Activated naive CD8-positive, alpha-beta T cell treated with anti-CD3 and anti-CD28 coated beads, Interleukin-2, amount 10 ng/mL, durations not matched to agents 7 days and 5 days (primary cell): ENCODE measurements around the gene CCDC116. TPM values are rescaled to one million over a fixed set of nuclear protein-coding genes. Genes with fewer than 3 reads are reported as not detected.
"Not testable (repeated sequence)": the region's sequence is repeated elsewhere in the genome, so short reads cannot be mapped to it uniquely, and the experiment has no call there.

ENCODE experiments used
- ATAC-seq: fragments of 150-1000 bp; cut with Tn5 transposase; one replicate; pipeline ENCODE4 v1.10.0; 2021; ENCODE audit warnings: low read depth, moderate library complexity
- POLR2A ChIA-PET: fragments of 350-600 bp; sonication (Branson Sonifier 250); formaldehyde crosslinking; loops from one replicate; lab custom pipeline; 2021; ENCODE audit warnings: antibody characterized with exemption; lab: Charles Lee
- DNase-seq: peaks from one replicate; pipeline ENCODE4 v3.0.0; 2021
- H3K27ac Mint-ChIP-seq: one replicate; pipeline ENCODE4 v1.8.0; 2022; ENCODE audit warnings: mild to moderate bottlenecking, mixed read lengths
- H3K27me3 Mint-ChIP-seq: one replicate; pipeline ENCODE4 v1.8.0; 2022; ENCODE audit warnings: mild to moderate bottlenecking, moderate library complexity, mixed read lengths
- H3K36me3 Mint-ChIP-seq: one replicate; pipeline ENCODE4 v1.8.0; 2021; ENCODE audit warnings: mild to moderate bottlenecking, mixed read lengths
- H3K4me1 Mint-ChIP-seq: one replicate; pipeline ENCODE4 v1.8.0; 2021; ENCODE audit warnings: mixed read lengths
- H3K4me3 Mint-ChIP-seq: one replicate; pipeline ENCODE4 v1.8.0; 2022; ENCODE audit warnings: mild to moderate bottlenecking, moderate library complexity, mixed read lengths
- H3K9me3 Mint-ChIP-seq: one replicate; pipeline ENCODE4 v1.8.0; 2021; ENCODE audit warnings: mixed read lengths
- total RNA-seq, 2 experiments: library from RNA; stranded (reverse); gene quantifications; one replicate each; pipeline ENCODE4 v1.2.3, GENCODE V29; 2021

CCDC116 gene
- total RNA-seq, 2 experiments from 2014 or later, result 0.50 to 0.79 TPM

DNA sequence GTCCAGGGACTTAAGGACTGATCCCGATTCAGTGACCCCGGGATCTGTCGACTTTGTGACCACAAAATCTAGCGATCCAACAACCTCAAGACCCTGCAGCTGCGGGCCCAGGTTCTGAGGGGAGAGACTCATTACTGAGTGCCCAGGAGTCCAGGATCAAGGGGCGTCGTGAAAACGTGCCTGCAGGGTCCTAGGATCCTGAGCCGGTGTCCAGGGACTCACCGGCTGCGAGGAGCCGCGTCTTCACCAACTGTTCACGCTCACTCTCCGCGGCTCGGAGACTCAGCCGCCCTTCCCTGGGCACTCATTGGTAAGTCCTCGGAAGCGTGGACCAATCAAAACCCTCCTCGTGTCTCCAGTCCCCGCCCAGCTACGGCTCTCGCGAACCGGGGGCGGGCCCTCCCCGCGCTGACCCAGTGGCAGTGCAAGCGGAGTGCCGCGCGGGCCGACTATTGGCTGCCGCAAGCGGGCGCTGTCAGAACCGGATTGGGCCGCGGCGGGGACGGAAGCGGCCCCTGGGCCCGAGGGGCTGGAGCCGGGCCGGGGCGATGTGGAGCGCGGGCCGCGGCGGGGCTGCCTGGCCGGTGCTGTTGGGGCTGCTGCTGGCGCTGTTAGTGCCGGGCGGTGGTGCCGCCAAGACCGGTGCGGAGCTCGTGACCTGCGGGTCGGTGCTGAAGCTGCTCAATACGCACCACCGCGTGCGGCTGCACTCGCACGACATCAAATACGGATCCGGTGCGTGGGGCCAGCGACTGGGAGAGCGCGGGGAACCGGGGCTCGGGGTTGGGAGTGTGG is 9.4 kb downstream of the CCDC116 start, which contains the start of gene SDF2L1:
Gene SDF2L1, plus strand, starts transcription at position 514 of the 795 bp plus-strand sequence. Its CDS starts 35 bp downstream, at position 549.
- POLR2A ChIA-PET, result interaction anchor here (1.3 to 4.5 kb wide), 7 partner anchors 11 to 24 kb away, joined by 3 to 94 read pairs (median 8); partner anchors contain the start of genes CCDC116, PPIL2 and YDJC
- peak; percentile 99 for ATAC-seq
- Mint-ChIP-seq H3K36me3 (peaks cover 7% of the 10 kb centered on the region), H3K4me1 (peaks cover 27% of the 10 kb centered on the region), H3K4me3 (peak within 1 kb of the TSS; percentile 93), H3K9me3 (no peaks in the 10 kb centered on the region), H3K27ac (peak within 1 kb of the TSS; percentile 86), H3K27me3 (no peaks in the 10 kb centered on the region)
- peak; percentile 98 for DNase-seq

DNA sequence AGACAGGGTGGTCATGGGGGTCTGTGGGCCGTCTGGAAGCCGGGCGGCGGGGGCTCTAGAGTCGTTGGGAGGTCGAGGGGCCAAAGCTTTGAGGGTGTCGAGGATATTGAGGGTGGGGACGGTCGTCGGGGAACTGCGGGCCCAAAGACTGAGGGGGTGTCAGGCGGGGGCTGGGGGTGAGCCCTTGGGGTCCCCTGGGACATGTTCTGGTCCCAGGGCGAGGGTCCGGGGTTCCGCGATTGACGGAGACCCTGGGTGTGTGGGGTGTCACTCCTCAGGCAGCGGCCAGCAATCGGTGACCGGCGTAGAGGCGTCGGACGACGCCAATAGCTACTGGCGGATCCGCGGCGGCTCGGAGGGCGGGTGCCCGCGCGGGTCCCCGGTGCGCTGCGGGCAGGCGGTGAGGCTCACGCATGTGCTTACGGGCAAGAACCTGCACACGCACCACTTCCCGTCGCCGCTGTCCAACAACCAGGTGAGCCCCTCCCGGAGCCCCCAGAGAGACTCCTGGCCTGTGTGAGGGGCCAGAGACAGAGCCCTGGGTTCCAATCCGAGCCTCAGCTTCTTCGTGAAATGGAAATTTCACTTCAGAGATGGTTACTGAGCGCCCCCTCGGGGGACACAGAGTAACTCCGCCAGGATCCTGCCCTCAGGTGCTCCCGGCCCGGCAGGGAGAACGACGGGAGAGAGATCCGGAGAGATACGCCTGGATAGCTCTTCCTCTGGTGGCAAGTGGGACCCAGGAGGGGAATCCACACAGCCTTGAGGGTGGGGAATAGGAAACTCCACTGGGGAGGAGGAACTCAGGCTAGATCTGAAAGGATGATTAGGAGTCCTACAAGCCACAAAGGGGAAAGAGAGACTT is 10.3 kb downstream of the CCDC116 start:
- Mint-ChIP-seq H3K4me3 (peak overlapping the region; percentile 93), H3K36me3 (peaks cover 7% of the 10 kb centered on the region), H3K9me3 (no peaks in the 10 kb centered on the region), H3K27me3 (no peaks in the 10 kb centered on the region), H3K4me1 (peaks cover 27% of the 10 kb centered on the region), H3K27ac (peak overlapping the region; percentile 86)
- peak; percentile 2 for ATAC-seq
- POLR2A ChIA-PET, result interaction anchor here (1.3 to 4.5 kb wide), 7 partner anchors 10 to 23 kb away, joined by 3 to 94 read pairs (median 8); partner anchors contain the start of genes CCDC116, PPIL2 and YDJC
- peak; percentile 74 for DNase-seq

DNA sequence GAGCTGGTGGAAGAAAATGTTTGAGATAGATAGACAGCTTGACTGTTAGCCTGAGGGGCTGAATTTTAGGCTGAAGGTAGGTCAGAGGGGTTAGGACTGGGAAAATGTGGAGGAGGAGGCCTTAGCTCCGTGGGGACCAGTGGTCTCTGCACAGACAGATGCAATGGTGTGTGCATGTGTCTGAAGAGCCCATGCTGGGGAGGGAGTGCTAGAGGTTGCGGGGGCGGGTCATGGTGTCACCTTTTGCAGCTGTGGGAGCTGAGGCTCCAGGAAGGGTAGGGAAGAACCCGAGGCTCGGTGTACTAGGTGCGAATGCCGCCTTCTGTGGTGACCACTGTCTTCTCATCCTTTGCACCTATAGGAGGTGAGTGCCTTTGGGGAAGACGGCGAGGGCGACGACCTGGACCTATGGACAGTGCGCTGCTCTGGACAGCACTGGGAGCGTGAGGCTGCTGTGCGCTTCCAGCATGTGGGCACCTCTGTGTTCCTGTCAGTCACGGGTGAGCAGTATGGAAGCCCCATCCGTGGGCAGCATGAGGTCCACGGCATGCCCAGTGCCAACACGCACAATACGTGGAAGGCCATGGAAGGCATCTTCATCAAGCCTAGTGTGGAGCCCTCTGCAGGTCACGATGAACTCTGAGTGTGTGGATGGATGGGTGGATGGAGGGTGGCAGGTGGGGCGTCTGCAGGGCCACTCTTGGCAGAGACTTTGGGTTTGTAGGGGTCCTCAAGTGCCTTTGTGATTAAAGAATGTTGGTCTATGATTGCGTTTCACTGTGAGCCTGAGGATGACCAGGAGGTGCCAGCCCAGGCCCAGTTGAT is 11.2 kb downstream of the CCDC116 start:
- DNase-seq (peak; percentile 43), ATAC-seq (no peak)
- Mint-ChIP-seq H3K4me1 (peaks cover 27% of the 10 kb centered on the region), H3K9me3 (no peaks in the 10 kb centered on the region), H3K27me3 (no peaks in the 10 kb centered on the region), H3K4me3 (peak overlapping the region; percentile 93), H3K36me3 (peaks cover 7% of the 10 kb centered on the region), H3K27ac (peak overlapping the region; percentile 86)
- POLR2A ChIA-PET, result interaction anchor here (0.7 to 4.5 kb wide), 5 partner anchors 9 to 199 kb away, joined by 4 to 94 read pairs (median 12); partner anchors contain the start of genes CCDC116 and YDJC

DNA sequence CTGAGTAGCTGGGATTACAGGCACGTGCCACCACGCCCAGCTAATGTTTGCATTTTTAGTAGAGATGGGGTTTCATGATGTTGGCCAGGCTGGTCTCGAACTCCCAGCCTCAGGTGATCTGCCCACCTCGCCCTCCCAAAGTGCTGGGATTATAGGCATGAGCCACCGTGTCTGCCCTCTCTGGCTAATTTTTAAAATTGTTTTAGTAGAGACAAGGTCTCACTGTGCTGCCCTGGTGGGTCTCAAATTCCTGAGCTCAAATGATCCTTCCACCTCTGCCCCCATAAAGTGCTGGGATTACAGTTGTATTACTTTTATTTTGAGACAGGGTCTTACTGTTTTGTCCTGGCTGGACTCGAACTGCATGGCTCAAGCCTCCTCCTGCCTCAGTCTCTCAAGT is 13.0 kb downstream of the CCDC116 start:
- not testable (repeated sequence) for H3K27ac Mint-ChIP-seq, DNase-seq, H3K36me3 Mint-ChIP-seq, H3K4me3 Mint-ChIP-seq, ATAC-seq, H3K27me3 Mint-ChIP-seq, H3K9me3 Mint-ChIP-seq
- H3K4me1 Mint-ChIP-seq, result peaks cover 32% of the 10 kb centered on the region
- POLR2A ChIA-PET, result interaction anchor here (0.7 to 1.7 kb wide), 2 partner anchors 16 to 1438 kb away, joined by 3 to 10 read pairs; partner anchors contain the start of gene YDJC

DNA sequence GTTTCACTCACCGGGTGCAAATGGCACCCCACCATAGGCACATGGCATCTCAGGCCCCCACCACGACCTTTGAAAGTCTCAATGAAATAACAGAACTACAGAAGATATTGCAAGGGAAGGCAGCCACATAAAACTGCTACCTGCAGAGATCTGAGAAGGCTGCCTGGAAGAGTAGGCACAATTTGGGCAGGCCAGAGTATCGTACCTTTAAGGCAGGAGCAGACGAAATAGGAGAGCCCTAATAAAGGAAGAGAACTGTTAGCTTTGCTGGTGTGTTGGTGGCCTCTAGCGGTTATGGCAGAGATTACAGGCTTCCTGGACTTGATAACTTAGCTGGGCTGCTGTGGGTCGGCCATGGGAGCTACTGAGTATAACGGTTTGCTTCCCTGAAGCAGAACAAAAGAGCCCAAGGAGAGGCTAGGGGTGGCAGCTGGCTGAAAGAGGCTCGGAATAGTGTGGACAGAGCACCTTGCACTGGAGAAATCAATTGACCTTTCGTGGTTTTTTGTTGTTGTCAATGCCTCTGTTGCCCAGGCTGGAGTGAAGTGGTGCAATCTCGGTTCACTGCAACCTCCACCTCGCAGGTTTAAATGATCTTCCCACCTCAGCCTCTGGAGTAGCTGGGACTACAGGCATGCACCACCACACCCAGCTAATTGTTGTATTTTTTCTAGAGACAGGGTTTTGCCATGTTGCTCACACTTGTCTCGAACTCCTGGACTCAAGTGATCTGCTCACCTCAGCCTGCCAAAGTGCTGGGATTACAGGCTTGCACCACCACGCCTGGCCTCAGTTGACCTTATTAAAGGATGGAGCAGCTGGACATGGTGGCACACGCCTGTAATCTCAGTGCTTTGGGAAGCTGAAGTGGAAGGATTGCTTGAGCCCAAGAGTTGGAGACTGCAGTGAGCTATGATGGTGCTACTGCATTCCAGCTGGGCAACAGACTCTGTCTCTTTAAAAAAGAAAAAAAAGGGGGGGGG is 14.3 kb downstream of the CCDC116 start:
- DNase-seq (peak; percentile 72), ATAC-seq (no peak)
- Mint-ChIP-seq H3K27me3 (no peaks in the 10 kb centered on the region), H3K27ac (peak overlapping the region; percentile 61), H3K9me3 (no peaks in the 10 kb centered on the region), H3K4me1 (peaks cover 29% of the 10 kb centered on the region), H3K4me3 (no peak overlapping the region), H3K36me3 (peaks cover 9% of the 10 kb centered on the region)
- POLR2A ChIA-PET, result interaction anchor here (0.6 to 1.7 kb wide), 5 partner anchors 13 to 642 kb away, joined by 3 to 10 read pairs (median 3); partner anchors contain the start of genes PPIL2 and YDJC

DNA sequence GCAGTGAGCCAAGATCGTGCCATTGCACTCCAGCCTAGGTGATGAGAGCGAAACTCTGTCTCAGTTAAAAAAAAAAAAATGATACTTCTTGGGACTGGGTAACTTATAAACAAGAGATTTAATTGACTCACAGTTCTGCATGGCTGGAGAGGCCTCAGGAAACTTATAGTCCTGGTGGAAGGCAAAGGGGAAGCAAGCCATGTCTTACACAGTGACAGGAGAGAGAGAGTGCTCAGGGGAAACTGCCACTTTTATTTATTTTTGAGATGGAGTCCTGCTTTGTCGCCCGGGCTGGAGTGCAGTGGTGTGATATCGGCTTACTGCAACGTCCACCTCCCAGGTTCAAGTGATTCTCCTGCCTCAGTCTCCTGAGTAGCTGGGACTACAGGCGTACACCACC is 17.7 kb downstream of the CCDC116 start:
- POLR2A ChIA-PET, result interaction anchor here (2.2 to 4.5 kb wide), 2 partner anchors 8 to 21 kb away, joined by 12 to 41 read pairs; partner anchors contain the start of genes SDF2L1 and YDJC
- DNase-seq, result no peak
- peak overlapping the region; percentile 83 for H3K4me3 Mint-ChIP-seq
- H3K9me3 Mint-ChIP-seq, result no peaks in the 10 kb centered on the region
- peak overlapping the region; percentile 88 for H3K27ac Mint-ChIP-seq
- peaks cover 20% of the 10 kb centered on the region for H3K4me1 Mint-ChIP-seq
- peaks cover 9% of the 10 kb centered on the region for H3K36me3 Mint-ChIP-seq
- no peaks in the 10 kb centered on the region for H3K27me3 Mint-ChIP-seq
- no peak for ATAC-seq

DNA sequence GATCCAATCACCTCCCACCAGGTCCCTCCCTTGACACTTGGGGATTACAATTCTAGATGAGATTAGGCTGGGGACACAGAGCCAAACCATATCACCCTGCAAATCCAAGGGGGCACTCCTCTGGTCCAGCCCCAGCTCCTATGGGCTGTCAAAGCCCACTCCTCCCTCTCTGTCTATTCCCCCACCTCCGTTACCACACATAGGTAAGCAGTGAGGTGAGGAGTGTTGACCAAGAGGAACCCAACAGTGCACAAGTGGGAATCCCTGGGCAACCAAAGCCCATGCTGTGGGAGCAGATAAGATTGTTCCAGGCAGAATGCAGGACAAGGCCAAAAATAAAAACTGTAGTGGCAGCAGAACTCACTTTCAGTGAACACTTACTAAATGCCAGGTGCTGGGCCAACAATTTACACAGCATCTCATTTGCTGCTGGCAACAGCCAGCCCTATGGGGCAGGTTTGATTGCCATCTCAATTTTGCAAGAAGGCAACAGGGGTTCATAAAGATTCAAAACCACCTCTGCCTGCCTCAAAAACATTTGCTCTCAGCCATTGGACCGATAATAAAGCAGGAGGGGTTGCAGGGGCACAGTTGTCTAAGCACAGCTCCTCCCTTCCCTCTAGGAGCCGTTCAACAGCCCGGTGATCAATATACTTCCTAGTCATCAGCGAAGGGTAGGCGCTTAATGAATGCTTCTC is 18.4 kb downstream of the CCDC116 start:
- Mint-ChIP-seq H3K4me3 (peak overlapping the region; percentile 83), H3K27ac (peak overlapping the region; percentile 88), H3K36me3 (peaks cover 9% of the 10 kb centered on the region), H3K9me3 (no peaks in the 10 kb centered on the region), H3K27me3 (no peaks in the 10 kb centered on the region), H3K4me1 (peaks cover 20% of the 10 kb centered on the region)
- POLR2A ChIA-PET, result interaction anchor here (0.6 to 4.5 kb wide), 5 partner anchors 9 to 80 kb away, joined by 3 to 41 read pairs (median 11); partner anchors contain the start of genes PPIL2, SDF2L1 and YDJC
- DNase-seq (no peak), ATAC-seq (no peak)

DNA sequence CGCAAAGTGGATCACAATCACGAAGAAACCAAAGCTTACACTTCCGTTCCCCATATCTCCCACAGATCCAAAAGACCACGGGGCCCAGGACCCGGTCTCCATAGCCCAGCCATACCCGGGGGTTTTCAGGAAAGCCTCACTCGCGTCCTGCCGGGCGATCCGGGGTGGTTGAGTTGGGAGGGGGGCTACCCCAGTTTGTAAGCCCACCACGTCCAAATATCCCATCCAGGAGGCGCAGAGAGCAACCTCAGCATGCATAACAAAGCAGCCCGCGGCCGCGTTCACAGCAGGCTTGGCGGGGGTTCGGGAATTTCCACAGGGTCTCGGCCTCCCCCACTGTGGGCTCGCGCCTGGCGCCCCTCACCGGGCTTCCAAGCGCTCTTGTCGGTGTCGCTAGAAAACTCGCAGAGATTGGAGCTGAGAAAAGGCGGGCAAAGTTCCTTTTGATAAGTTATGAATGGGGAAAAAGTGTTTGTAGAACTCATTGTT is 19.0 kb downstream of the CCDC116 start:
- Mint-ChIP-seq H3K4me1 (peaks cover 23% of the 10 kb centered on the region), H3K27ac (peak overlapping the region; percentile 88), H3K27me3 (no peaks in the 10 kb centered on the region), H3K9me3 (no peaks in the 10 kb centered on the region), H3K4me3 (peak overlapping the region; percentile 83), H3K36me3 (peaks cover 9% of the 10 kb centered on the region)
- no peak for DNase-seq
- POLR2A ChIA-PET, result interaction anchor here (0.6 to 4.5 kb wide), 5 partner anchors 9 to 81 kb away, joined by 3 to 41 read pairs (median 11); partner anchors contain the start of genes PPIL2, SDF2L1 and YDJC
- ATAC-seq, result peak; percentile 16

DNA sequence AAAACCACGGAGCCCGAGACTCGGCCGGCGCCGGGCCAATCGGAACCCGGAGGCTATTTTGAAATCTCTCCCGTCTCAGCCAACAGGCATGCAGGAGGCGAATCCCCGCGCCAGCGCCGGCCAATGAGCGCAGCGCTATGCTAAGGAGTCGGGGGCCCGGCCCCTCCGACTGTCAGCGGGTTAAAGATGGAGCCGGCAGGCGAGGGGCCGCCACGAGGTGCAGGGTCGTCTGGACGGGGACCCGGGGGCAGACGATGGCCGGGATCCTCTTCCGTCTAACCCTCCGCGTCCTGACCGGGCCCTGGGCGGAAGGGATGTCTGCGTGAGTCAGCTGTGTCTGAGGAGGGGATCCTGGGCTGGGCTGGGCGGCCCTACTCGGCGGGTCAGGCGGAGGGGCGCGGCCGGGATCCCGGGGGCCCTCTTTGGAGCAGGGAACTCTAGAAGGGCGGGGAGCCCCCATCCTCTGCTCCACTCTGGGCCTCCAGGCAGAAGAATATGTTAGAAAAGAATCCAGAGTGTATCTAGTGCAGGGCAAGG is 19.5 kb downstream of the CCDC116 start:
- Mint-ChIP-seq H3K27ac (peak overlapping the region; percentile 88), H3K36me3 (peaks cover 7% of the 10 kb centered on the region), H3K4me1 (peaks cover 24% of the 10 kb centered on the region), H3K9me3 (no peaks in the 10 kb centered on the region), H3K4me3 (peak overlapping the region; percentile 83), H3K27me3 (no peaks in the 10 kb centered on the region)
- POLR2A ChIA-PET, result interaction anchor here (1.5 to 4.5 kb wide), 4 partner anchors 10 to 81 kb away, joined by 3 to 41 read pairs (median 12); partner anchors contain the start of genes PPIL2, SDF2L1 and YDJC
- peak; percentile 89 for DNase-seq
- peak; percentile 98 for ATAC-seq
